Neural cell (in vitro differentiated cells): ENCODE measurements around the gene NDUFA8.

ENCODE experiments used
- EP300 ChIP-seq: fragments of 450-650 bp; conservative IDR thresholded peaks from 2 replicates; pipeline ENCODE4 v1.6.1; 2014; ENCODE audit warnings: antibody characterized with exemption, mild to moderate bottlenecking, moderate library complexity; ENCODE audit not compliant: poor library complexity, severe bottlenecking
- EZH2 ChIP-seq: fragments of 200-600, 300-800 bp; shearing (Covaris generic), sonication (generic); IDR thresholded peaks from 2 replicates; pipeline ENCODE4 v1.6.1; 2014; ENCODE audit warnings: antibody characterized with exemption, low read length, borderline replicate concordance, mild to moderate bottlenecking; ENCODE audit not compliant: insufficient read depth, poor library complexity, severe bottlenecking
- MXI1 ChIP-seq: fragments of 450-650 bp; conservative IDR thresholded peaks from 2 replicates; pipeline ENCODE4 v1.6.1; 2014; ENCODE audit warnings: antibody characterized with exemption, mild to moderate bottlenecking; ENCODE audit not compliant: poor library complexity, severe bottlenecking
- POLR2AphosphoS5 ChIP-seq: IDR thresholded peaks from 2 replicates; pipeline ENCODE4 v1.6.1; 2012
- RAD21 ChIP-seq: fragments of 450-650 bp; conservative IDR thresholded peaks from 2 replicates; pipeline ENCODE4 v1.6.1; 2014; ENCODE audit warnings: antibody characterized with exemption, mild to moderate bottlenecking, moderate library complexity
- REST ChIP-seq: IDR thresholded peaks from 2 replicates; pipeline ENCODE4 v1.6.1; 2012; ENCODE audit warnings: borderline replicate concordance
- SMC3 ChIP-seq: fragments of 450-650 bp; conservative IDR thresholded peaks from 2 replicates; pipeline ENCODE4 v1.6.1; 2014; ENCODE audit warnings: antibody characterized with exemption, mild to moderate bottlenecking, moderate library complexity; ENCODE audit not compliant: poor library complexity
- TAF1 ChIP-seq: IDR thresholded peaks from 2 replicates; pipeline ENCODE4 v1.6.1; 2012; ENCODE audit warnings: low read depth
- TF ChIP-seq, protein P1 (sequence below): fragments of 450-650 bp; IDR thresholded peaks from 2 replicates; pipeline ENCODE4 v1.5.1; 2014; ENCODE audit warnings: antibody characterized with exemption, mild to moderate bottlenecking, moderate library complexity; ENCODE audit not compliant: poor library complexity, severe bottlenecking

DNA sequence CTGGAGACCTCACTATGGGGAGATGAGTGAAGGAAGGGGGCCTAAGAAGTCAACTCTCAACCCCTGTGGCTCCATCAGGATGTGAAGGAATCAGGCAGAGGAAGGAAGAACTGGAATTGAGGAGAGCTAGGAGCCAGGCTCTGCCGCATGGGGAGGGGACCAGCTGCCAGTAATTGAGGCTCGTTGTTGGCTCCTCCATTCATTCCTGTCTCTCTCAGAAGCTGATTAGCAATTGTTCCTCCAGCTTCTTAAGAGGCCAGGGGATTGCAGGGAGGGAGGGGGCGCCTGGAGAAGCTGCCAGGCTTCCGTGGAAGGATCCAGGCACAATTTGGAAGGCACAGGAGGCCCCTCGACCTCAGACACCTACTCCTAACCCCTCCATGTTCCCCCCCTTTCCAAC is 46.0 kb downstream of the NDUFA8 start:
- TF ChIP-seq POLR2AphosphoS5: no peak
- TF ChIP-seq, protein P1, sequence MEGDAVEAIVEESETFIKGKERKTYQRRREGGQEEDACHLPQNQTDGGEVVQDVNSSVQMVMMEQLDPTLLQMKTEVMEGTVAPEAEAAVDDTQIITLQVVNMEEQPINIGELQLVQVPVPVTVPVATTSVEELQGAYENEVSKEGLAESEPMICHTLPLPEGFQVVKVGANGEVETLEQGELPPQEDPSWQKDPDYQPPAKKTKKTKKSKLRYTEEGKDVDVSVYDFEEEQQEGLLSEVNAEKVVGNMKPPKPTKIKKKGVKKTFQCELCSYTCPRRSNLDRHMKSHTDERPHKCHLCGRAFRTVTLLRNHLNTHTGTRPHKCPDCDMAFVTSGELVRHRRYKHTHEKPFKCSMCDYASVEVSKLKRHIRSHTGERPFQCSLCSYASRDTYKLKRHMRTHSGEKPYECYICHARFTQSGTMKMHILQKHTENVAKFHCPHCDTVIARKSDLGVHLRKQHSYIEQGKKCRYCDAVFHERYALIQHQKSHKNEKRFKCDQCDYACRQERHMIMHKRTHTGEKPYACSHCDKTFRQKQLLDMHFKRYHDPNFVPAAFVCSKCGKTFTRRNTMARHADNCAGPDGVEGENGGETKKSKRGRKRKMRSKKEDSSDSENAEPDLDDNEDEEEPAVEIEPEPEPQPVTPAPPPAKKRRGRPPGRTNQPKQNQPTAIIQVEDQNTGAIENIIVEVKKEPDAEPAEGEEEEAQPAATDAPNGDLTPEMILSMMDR: no peak
- TF ChIP-seq RAD21: no peak
- no peak for TF ChIP-seq EZH2
- no peak for TF ChIP-seq REST
- no peak for TF ChIP-seq MXI1
- TF ChIP-seq EP300: no peak
- no peak for TF ChIP-seq SMC3
- no peak for TF ChIP-seq TAF1
